ENCODE measurements around the gene CPNE4.
"Not testable (repeated sequence)": the region's sequence is repeated elsewhere in the genome, so short reads cannot be mapped to it uniquely, and the experiment has no call there.

Gene CPNE4

DNA sequence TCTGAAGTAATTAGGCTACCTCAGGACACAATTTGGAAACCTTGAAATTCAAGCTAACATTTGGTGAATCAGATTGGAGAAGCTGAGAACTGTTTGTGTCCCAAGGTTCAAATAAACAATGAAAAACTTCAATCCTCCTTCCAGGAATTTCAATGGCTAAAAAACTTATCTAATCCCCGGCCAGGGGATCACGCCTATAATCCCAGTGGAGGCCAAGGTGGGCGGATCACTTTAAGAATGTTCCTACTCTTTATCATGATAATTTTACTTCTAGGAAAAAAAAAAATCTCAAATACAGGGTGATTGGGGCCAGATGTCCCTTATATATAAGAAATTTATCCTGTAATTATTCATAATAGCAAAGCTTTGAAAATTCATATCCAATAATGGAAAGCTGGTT is 139.0 kb downstream of the CPNE4 start:
- no peaks in the 10 kb centered on the region for H3K36me3 ChIP-seq (ENCODE audit: control insufficient read depth, insufficient read depth, low read length)
- no peak overlapping the region for H3K4me3 ChIP-seq (ENCODE audit: low read length)
- no peak overlapping the region for H3K9ac ChIP-seq (ENCODE audit: low read length)

DNA sequence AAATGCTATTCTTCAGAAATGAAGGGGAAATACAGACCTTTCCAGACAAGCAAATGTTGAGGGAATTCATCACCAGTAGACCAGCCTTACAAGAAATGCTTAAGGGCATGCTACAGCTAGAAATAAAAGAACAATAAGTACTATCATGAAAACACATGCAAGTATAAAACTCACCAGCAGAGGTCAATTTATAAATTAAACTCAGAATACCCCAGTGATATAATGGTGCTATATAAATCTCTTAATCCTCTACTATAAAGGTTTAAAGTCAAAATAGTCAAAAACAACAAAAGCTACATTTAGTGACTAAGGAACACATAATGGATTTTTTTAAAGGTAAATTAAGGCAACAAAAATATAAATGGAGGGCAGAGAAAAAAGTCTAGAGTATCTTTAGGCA is 142.5 kb downstream of the CPNE4 start:
- Histone ChIP-seq H3K4me1 (ENCODE audit: control insufficient read depth, insufficient read depth, low read length) (no peaks in the 10 kb centered on the region), H3K27me3 (ENCODE audit: control insufficient read depth, insufficient read depth, low read length) (no peaks in the 10 kb centered on the region), H3K27ac (ENCODE audit: low read depth, low read length) (no peak overlapping the region), H3K36me3 (ENCODE audit: control insufficient read depth, insufficient read depth, low read length) (no peaks in the 10 kb centered on the region), H3K9ac (ENCODE audit: low read length) (no peak overlapping the region), H3K4me3 (ENCODE audit: low read length) (no peak overlapping the region)

More for the DNA sequence above, 139.0 kb downstream of the CPNE4 start:
- no peaks in the 10 kb centered on the region for H3K4me1 ChIP-seq (ENCODE audit: control insufficient read depth, insufficient read depth, low read length)
- H3K27ac ChIP-seq (ENCODE audit: low read depth, low read length) = no peak overlapping the region
- H3K27me3 ChIP-seq (ENCODE audit: control insufficient read depth, insufficient read depth, low read length) = no peaks in the 10 kb centered on the region

DNA sequence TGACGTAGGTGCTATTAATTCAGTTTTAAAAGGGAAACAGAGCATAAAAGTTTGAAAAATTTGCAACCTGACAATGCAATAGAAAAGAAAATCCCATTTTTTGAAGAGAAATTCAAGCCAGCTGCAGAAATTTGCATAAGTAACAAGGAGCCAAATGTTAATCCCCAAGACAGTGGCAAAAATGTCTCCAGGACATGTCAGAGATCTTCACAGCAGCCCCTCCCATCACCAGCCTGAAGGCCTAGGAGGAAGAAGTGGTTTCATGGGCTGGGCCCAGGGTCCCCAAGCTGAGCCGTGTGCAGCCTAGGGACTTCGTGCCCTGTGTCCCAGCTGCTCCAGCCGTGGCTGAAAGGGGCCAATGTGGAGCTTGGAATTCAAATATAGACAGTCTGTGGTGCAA is 148.9 kb downstream of the CPNE4 start:
- H3K27me3 ChIP-seq (ENCODE audit: control insufficient read depth, insufficient read depth, low read length); H3K9ac ChIP-seq (ENCODE audit: low read length); H3K27ac ChIP-seq (ENCODE audit: low read depth, low read length); H3K36me3 ChIP-seq (ENCODE audit: control insufficient read depth, insufficient read depth, low read length); H3K4me1 ChIP-seq (ENCODE audit: control insufficient read depth, insufficient read depth, low read length); H3K4me3 ChIP-seq (ENCODE audit: low read length): not testable (repeated sequence)

DNA sequence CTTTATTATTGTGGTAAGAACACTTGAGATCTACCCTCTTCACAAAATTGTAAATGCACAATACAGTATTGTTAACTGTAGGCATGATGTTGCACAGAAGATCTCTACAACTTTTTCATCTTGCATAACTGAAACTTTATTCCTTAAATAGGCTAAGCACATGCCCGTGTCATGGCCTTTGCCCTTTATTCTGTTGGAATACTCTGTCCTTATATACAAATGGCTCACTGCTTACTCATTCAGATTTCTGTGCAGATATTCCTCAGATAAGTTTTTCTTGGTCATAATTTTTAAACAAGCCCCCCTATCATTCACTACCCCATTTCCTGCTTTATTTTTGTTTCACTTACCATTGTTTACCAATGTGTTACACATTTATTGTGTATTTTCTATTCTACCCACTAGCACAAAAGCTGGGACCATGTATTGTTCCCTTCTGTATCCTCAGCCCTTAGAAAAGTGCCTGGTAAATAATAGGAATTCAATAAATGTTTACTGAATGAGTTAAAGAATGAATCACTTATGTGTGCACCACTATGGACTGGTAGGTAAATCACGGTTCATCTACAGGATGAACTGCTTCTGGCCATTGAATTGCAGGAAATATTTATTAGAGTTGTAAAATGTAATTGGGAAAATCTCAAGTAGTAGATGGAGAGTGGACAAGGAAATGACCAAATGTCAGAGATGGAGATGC is 151.0 kb downstream of the CPNE4 start:
- no peak overlapping the region for H3K4me3 ChIP-seq (ENCODE audit: low read length)

DNA sequence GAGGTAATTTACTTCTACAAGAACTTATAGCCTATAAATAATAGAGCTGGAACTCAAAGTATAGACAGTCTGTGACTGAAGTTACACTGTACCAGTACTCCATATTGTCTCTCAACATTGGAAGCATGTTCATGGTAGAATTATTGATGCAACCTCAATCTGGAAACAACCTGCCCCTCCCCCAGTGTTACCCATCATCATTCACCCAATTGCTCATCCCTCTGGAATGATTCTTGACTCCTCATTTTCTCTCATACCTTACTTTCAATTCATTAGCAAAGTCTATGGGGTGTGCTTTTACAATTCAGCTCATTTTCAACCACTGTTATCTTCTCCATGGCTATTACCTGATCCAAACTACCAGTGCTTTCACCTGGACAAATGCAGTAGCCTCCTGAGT is 151.7 kb downstream of the CPNE4 start:
- H3K4me1 ChIP-seq (ENCODE audit: control insufficient read depth, insufficient read depth, low read length) = no peaks in the 10 kb centered on the region
- H3K9ac ChIP-seq (ENCODE audit: low read length) = no peak overlapping the region
- no peak overlapping the region for H3K27ac ChIP-seq (ENCODE audit: low read depth, low read length)
- no peaks in the 10 kb centered on the region for H3K27me3 ChIP-seq (ENCODE audit: control insufficient read depth, insufficient read depth, low read length)
- H3K4me3 ChIP-seq (ENCODE audit: low read length) = no peak overlapping the region
- no peaks in the 10 kb centered on the region for H3K36me3 ChIP-seq (ENCODE audit: control insufficient read depth, insufficient read depth, low read length)

More for the DNA sequence above, 151.0 kb downstream of the CPNE4 start:
- Histone ChIP-seq H3K9ac (ENCODE audit: low read length) (no peak overlapping the region), H3K4me1 (ENCODE audit: control insufficient read depth, insufficient read depth, low read length) (no peaks in the 10 kb centered on the region), H3K27ac (ENCODE audit: low read depth, low read length) (no peak overlapping the region), H3K27me3 (ENCODE audit: control insufficient read depth, insufficient read depth, low read length) (no peaks in the 10 kb centered on the region), H3K36me3 (ENCODE audit: control insufficient read depth, insufficient read depth, low read length) (no peaks in the 10 kb centered on the region)

DNA sequence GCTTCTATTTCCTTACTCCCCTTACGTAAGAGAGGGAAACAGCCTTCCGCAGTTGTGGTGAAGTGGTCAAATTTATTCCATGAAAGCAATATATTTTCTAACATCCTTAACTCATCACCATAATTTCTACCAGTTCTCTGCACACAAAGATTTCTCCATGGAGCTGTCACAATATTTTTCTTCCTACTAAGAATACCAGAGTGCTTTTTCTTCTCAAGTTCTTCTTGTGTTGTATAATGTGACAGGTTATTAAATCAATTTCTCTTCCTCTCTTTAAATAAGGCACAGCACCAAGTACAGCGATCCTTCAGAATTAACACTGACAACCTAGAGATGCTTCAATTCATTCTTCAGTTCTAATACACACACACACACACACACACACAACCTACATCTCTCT is 153.0 kb downstream of the CPNE4 start:
- H3K4me1 ChIP-seq (ENCODE audit: control insufficient read depth, insufficient read depth, low read length) = no peaks in the 10 kb centered on the region
- no peaks in the 10 kb centered on the region for H3K27me3 ChIP-seq (ENCODE audit: control insufficient read depth, insufficient read depth, low read length)
- H3K4me3 ChIP-seq (ENCODE audit: low read length) = no peak overlapping the region
- H3K27ac ChIP-seq (ENCODE audit: low read depth, low read length) = no peak overlapping the region
- no peaks in the 10 kb centered on the region for H3K36me3 ChIP-seq (ENCODE audit: control insufficient read depth, insufficient read depth, low read length)
- H3K9ac ChIP-seq (ENCODE audit: low read length) = no peak overlapping the region

DNA sequence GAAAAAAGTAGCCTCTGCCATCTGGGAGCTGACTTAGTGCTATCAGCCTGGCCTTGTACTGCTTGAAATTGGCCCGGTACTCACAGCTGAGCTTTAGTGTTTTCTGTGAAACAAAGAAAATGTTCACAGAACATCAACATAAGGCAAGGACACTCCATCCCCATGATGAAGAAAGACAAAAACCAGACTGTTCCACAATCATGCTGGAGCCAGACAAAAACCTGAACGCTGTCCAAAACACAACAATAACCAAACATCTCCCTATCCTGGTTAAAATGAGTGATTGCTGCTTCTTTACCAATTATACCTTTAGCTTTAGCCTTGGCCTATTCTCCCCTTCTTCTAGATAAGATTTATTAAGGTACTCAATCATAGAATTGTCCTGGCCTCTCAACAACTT is 153.9 kb downstream of the CPNE4 start:
- Histone ChIP-seq H3K27me3 (ENCODE audit: control insufficient read depth, insufficient read depth, low read length) (no peaks in the 10 kb centered on the region), H3K36me3 (ENCODE audit: control insufficient read depth, insufficient read depth, low read length) (no peaks in the 10 kb centered on the region), H3K9ac (ENCODE audit: low read length) (no peak overlapping the region), H3K4me3 (ENCODE audit: low read length) (no peak overlapping the region), H3K27ac (ENCODE audit: low read depth, low read length) (no peak overlapping the region), H3K4me1 (ENCODE audit: control insufficient read depth, insufficient read depth, low read length) (no peaks in the 10 kb centered on the region)

DNA sequence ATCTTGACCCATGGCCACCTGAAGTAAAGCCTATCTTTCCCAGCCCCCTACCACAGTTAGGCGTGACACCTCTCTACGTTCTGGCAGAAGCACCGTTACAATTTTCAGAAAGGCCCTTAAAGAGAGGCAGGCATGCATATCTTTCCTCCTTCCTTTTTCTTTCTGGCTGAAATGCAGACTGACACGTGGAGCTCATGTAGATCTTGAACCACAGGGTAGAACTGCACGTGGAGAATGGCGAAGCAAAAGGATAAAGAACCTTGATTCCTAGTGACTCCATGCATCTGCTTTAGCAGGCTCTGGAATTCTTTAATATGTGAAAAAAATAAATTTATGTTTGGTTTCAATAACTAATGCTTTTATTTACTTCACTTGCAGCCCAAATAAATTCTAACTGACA is 166.6 kb downstream of the CPNE4 start:
- no peaks in the 10 kb centered on the region for H3K27me3 ChIP-seq (ENCODE audit: control insufficient read depth, insufficient read depth, low read length)
- no peak overlapping the region for H3K27ac ChIP-seq (ENCODE audit: low read depth, low read length)
- H3K4me1 ChIP-seq (ENCODE audit: control insufficient read depth, insufficient read depth, low read length) = no peaks in the 10 kb centered on the region
- no peak overlapping the region for H3K4me3 ChIP-seq (ENCODE audit: low read length)
- no peak overlapping the region for H3K9ac ChIP-seq (ENCODE audit: low read length)
- H3K36me3 ChIP-seq (ENCODE audit: control insufficient read depth, insufficient read depth, low read length) = no peaks in the 10 kb centered on the region

DNA sequence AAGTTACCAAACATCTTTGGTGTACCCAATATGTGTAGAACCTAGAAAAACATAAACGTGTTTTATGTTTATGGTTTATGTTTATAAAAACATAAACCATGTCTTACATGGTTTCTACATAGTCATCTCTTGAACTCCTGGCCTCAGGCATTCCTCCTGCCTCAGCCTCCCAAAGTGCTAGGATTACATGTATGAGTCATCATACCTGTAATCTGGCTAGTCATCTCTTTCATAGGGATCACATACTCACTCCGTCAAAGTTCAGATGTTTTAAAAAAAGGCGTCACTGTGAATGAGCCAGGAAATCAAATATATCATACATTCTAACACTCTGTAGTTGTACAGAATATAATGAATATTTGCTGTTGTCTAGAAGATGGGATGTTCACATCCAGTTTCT is 178.6 kb downstream of the CPNE4 start:
- Histone ChIP-seq H3K36me3 (ENCODE audit: control insufficient read depth, insufficient read depth, low read length) (no peaks in the 10 kb centered on the region), H3K4me1 (ENCODE audit: control insufficient read depth, insufficient read depth, low read length) (no peaks in the 10 kb centered on the region), H3K27me3 (ENCODE audit: control insufficient read depth, insufficient read depth, low read length) (no peaks in the 10 kb centered on the region), H3K27ac (ENCODE audit: low read depth, low read length) (no peak overlapping the region), H3K9ac (ENCODE audit: low read length) (no peak overlapping the region), H3K4me3 (ENCODE audit: low read length) (no peak overlapping the region)

DNA sequence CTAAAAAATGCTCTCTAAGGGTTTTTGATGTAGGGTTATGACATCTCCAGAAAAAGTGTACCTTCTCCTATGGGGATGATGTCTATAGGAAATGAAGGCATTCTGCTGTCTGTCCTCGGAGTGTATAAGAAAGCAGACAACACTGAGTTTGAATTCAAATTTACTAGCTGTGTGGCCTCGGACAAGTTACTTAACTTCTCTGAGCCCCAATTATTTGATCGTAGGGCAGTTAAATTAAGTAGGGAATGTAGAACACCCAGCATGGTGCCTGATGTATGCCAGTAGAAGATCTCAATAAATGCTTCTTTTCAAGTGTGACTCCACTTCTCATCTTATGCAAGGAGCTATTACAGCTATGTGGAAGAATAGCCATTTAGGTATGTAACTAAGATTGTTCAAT is 184.6 kb downstream of the CPNE4 start:
- Histone ChIP-seq H3K27me3 (ENCODE audit: control insufficient read depth, insufficient read depth, low read length) (no peaks in the 10 kb centered on the region), H3K27ac (ENCODE audit: low read depth, low read length) (no peak overlapping the region), H3K36me3 (ENCODE audit: control insufficient read depth, insufficient read depth, low read length) (no peaks in the 10 kb centered on the region), H3K9ac (ENCODE audit: low read length) (no peak overlapping the region), H3K4me3 (ENCODE audit: low read length) (no peak overlapping the region), H3K4me1 (ENCODE audit: control insufficient read depth, insufficient read depth, low read length) (no peaks in the 10 kb centered on the region)

DNA sequence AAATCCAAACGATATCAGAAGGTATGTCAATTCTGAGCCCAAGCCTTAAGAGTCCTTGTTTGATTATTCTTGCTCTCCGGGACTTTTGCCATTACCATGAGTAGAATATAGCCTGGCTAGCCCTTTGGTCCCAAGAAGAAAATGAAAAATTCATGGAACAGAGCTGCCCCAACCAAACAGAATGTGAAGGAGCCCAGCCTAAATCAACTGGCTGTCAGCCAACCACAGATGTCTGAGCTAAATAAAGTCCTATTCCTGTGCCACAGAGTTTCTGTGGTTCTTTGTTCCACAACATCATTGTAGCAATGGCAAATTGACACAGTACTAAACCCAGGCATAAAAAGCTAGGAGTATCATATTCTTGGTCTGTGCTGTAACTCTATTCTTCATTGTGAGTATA is 185.2 kb downstream of the CPNE4 start:
- Histone ChIP-seq H3K27me3 (ENCODE audit: control insufficient read depth, insufficient read depth, low read length) (no peaks in the 10 kb centered on the region), H3K27ac (ENCODE audit: low read depth, low read length) (no peak overlapping the region), H3K36me3 (ENCODE audit: control insufficient read depth, insufficient read depth, low read length) (no peaks in the 10 kb centered on the region), H3K9ac (ENCODE audit: low read length) (no peak overlapping the region), H3K4me3 (ENCODE audit: low read length) (no peak overlapping the region), H3K4me1 (ENCODE audit: control insufficient read depth, insufficient read depth, low read length) (no peaks in the 10 kb centered on the region)

DNA sequence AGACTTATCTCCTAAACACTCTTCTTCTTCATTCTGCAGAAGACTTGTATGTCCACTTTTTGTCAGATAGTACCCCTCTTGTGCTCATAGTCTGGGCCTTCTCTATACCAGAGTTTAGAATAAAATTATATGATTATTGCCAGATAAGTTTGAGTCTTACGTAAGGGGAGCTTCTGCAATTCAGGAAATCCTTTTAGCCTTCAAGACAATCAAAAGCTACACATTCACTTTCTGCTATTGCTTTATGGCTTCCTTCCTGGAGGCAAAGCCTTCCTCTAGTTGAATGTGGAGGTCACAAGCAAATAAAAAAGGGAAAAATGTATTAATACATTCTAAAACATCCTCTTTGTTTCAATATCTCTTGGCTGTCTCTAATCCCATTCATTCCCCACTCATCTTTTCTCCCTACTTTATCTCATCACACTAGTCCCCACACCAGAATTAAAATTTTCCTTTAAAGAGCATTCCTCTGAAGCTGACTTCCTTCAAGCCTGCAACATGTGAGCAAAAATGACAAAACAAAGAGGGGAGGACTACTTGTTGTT is 186.8 kb downstream of the CPNE4 start:
- Histone ChIP-seq H3K9ac (ENCODE audit: low read length) (no peak overlapping the region), H3K4me3 (ENCODE audit: low read length) (no peak overlapping the region), H3K27me3 (ENCODE audit: control insufficient read depth, insufficient read depth, low read length) (no peaks in the 10 kb centered on the region), H3K4me1 (ENCODE audit: control insufficient read depth, insufficient read depth, low read length) (no peaks in the 10 kb centered on the region), H3K27ac (ENCODE audit: low read depth, low read length) (no peak overlapping the region), H3K36me3 (ENCODE audit: control insufficient read depth, insufficient read depth, low read length) (no peaks in the 10 kb centered on the region)

DNA sequence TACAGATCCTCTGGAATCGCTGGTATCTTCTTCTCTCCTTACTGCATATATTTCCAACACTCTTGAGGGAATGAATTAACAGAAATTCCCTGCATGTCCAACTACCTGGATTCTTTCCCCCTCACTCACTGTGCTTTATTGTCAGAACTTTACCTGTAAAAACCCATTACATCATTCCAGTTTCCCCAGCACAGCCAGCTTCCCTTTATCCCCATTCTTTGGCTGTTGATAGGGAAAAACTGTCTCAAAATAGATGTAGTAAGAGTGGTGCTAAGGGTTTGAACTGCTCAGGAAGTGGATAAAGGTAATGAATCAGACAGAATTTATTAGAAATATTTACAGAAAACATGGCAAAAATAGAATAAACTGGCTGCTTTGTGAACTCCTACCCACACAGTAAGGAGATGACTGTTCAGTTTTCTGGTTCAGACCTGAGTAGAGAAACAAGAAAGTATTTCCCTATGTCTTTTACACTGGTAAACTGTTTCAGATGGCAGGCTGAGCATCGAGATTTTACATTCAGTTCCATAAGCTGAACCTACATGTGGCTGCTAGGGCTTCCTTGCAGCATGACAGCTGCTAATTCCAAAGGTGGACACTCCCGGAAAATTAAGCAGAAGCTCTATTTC is 188.4 kb downstream of the CPNE4 start:
- no peak overlapping the region for H3K27ac ChIP-seq (ENCODE audit: low read depth, low read length)
- no peaks in the 10 kb centered on the region for H3K4me1 ChIP-seq (ENCODE audit: control insufficient read depth, insufficient read depth, low read length)
- no peak overlapping the region for H3K4me3 ChIP-seq (ENCODE audit: low read length)
- no peaks in the 10 kb centered on the region for H3K36me3 ChIP-seq (ENCODE audit: control insufficient read depth, insufficient read depth, low read length)
- H3K9ac ChIP-seq (ENCODE audit: low read length) = no peak overlapping the region
- no peaks in the 10 kb centered on the region for H3K27me3 ChIP-seq (ENCODE audit: control insufficient read depth, insufficient read depth, low read length)
